ENCODE measurements around the gene CCDC136.

GRCh38 chr7:128790315-128791041 lies 1.3 kb upstream of the CCDC136 start:
- TF ChIP-seq CTCF (IDR thresholded peaks at IDR 0.05 in 2 of 3, conservative IDR thresholded peaks at IDR 0.05 in 1 of 3; ENCODE audit: borderline replicate concordance in 1 of 3, insufficient read depth in 1 of 3, low read depth in 2 of 3, low read length in 2 of 3), result no peak
- no peak for TF ChIP-seq ZFX (IDR thresholded peaks at IDR 0.05)
- no peak for TF ChIP-seq POLR2AphosphoS5 (IDR thresholded peaks at IDR 0.05; ENCODE audit: low read depth, low read length)
- TF ChIP-seq JUND (IDR thresholded peaks at IDR 0.05), result no peak
- TF ChIP-seq ELF1 (IDR thresholded peaks at IDR 0.05; ENCODE audit: borderline replicate concordance, low read depth), result no peak
- no peak for TF ChIP-seq POLR2A (IDR thresholded peaks at IDR 0.05; ENCODE audit: borderline replicate concordance, extremely low read depth, insufficient read depth, insufficient read length)
- no peak for TF ChIP-seq EZH2 (IDR thresholded peaks at IDR 0.05)
- TF ChIP-seq YY1 (IDR thresholded peaks at IDR 0.05; ENCODE audit: extremely low read depth, insufficient replicate concordance, low read depth, low read length), result no peak
- no peak for TF ChIP-seq EZH2phosphoT487 (IDR thresholded peaks at IDR 0.05; ENCODE audit: borderline replicate concordance)
- no peak for TF ChIP-seq CBX3 (IDR thresholded peaks at IDR 0.05; ENCODE audit: low read depth)
- no peak for TF ChIP-seq EGR1 (IDR thresholded peaks at IDR 0.05; ENCODE audit: low read depth)
- TF ChIP-seq FOSL1 (IDR thresholded peaks at IDR 0.05; ENCODE audit: low read depth), result no peak
- no peak for TF ChIP-seq REST (IDR thresholded peaks at IDR 0.05; ENCODE audit: low read depth)
- no peak for TF ChIP-seq MAX (IDR thresholded peaks at IDR 0.05)
